Endodermal cell (in vitro differentiated cells): ENCODE measurements around the gene ATXN2. TPM values are rescaled to one million over a fixed set of nuclear protein-coding genes. Genes with fewer than 3 reads are reported as not detected.

Experiments
- DNase-seq: peaks from one replicate; pipeline ENCODE4 v3.0.0-alpha.2; 2017
- H3K27ac ChIP-seq: 2 replicates; pipeline ENCODE4 v1.5.1; 2013; ENCODE audit warnings: mild to moderate bottlenecking, low read depth, low read length, moderate library complexity
- H3K27me3 ChIP-seq: 2 replicates; pipeline ENCODE4 v1.6.1; 2013; ENCODE audit warnings: mild to moderate bottlenecking, low read length, moderate library complexity; ENCODE audit not compliant: insufficient read depth, control insufficient read depth, poor library complexity, severe bottlenecking
- H3K36me3 ChIP-seq: 2 replicates; pipeline ENCODE4 v1.7.0; 2013; ENCODE audit warnings: mild to moderate bottlenecking, low read length, moderate library complexity; ENCODE audit not compliant: control insufficient read depth, insufficient read depth
- H3K4me1 ChIP-seq: one replicate; pipeline ENCODE4 v1.7.0; 2013; ENCODE audit warnings: low read length; ENCODE audit not compliant: control insufficient read depth, insufficient read depth
- H3K4me3 ChIP-seq: 2 replicates; pipeline ENCODE4 v1.5.1; 2013; ENCODE audit warnings: mild to moderate bottlenecking, low read length, moderate library complexity
- H3K9ac ChIP-seq: 2 replicates; pipeline ENCODE4 v1.6.1; 2013; ENCODE audit warnings: mild to moderate bottlenecking, low read length, moderate library complexity; ENCODE audit not compliant: poor library complexity, severe bottlenecking; ENCODE audit errors: extremely low read depth
- H3K9me3 ChIP-seq: 2 replicates; pipeline ENCODE4 v1.6.1; 2013; ENCODE audit warnings: mild to moderate bottlenecking, low read length, moderate library complexity; ENCODE audit not compliant: control insufficient read depth
- H3K27ac Mint-ChIP-seq: 2 replicates; pipeline ENCODE4 v1.8.0; 2020; ENCODE audit warnings: mixed read lengths
- H3K27me3 Mint-ChIP-seq: 2 replicates; pipeline ENCODE4 v1.8.0; 2021; ENCODE audit warnings: mild to moderate bottlenecking, mixed read lengths; ENCODE audit not compliant: insufficient read depth
- H3K36me3 Mint-ChIP-seq: 2 replicates; pipeline ENCODE4 v1.8.0; 2020; ENCODE audit warnings: low read depth, mixed read lengths
- H3K4me1 Mint-ChIP-seq: 2 replicates; pipeline ENCODE4 v1.8.0; 2020; ENCODE audit warnings: mixed read lengths
- H3K4me3 Mint-ChIP-seq: 2 replicates; pipeline ENCODE4 v1.8.0; 2020; ENCODE audit warnings: mild to moderate bottlenecking, moderate library complexity, mixed read lengths
- H3K9me3 Mint-ChIP-seq: 2 replicates; pipeline ENCODE4 v1.8.0; 2020; ENCODE audit warnings: mild to moderate bottlenecking, mixed read lengths
- CTCF ChIP-seq: fragments of 200-600 bp; sonication (generic); conservative IDR thresholded peaks from 2 replicates; pipeline ENCODE4 v1.5.0; 2021; ENCODE audit warnings: antibody characterized with exemption, mild to moderate bottlenecking
- WGBS, 2 experiments: methylation state at CpG; one replicate each; pipeline versions ENCODE4 v1.1.5 to v1.1.7; 2013; ENCODE audit warnings: missing lambda C conversion rate in 2 of 2, mixed read lengths in 1 of 2; ENCODE audit not compliant: insufficient coverage in 1 of 2, insufficient read length in 1 of 2; 5-methylcytosine and 5-hydroxymethylcytosine counted together
- total RNA-seq, 2 donors: library from RNA; stranded (reverse); fragmentation: NEBNext Ultra II Directional in 1 of 2; extraction: Animal tissue kit (Norgen Biotek cat#: 25700) in 1 of 2; gene quantifications; 2 replicates in 1 of 2; 3 replicates in 1 of 2; pipeline ENCODE4 v1.2.1, GENCODE V29; 2021

Gene ATXN2
- total RNA-seq, 2 donors from 2014 or later: 85.7 to 87.3 TPM

- no peak for DNase-seq
- H3K36me3 Mint-ChIP-seq: peaks cover 2% of the 10 kb centered on the region
- Histone ChIP-seq H3K4me3 (no peak overlapping the region), H3K27ac (no peak overlapping the region), H3K9me3 (no peaks in the 10 kb centered on the region), H3K9ac (no peak overlapping the region), H3K36me3 (peaks cover 3% of the 10 kb centered on the region), H3K4me1 (no peaks in the 10 kb centered on the region), H3K27me3 (no peaks in the 10 kb centered on the region)
- H3K9me3 Mint-ChIP-seq: no peaks in the 10 kb centered on the region
- no peak overlapping the region for H3K4me3 Mint-ChIP-seq
- peaks cover 32% of the 10 kb centered on the region for H3K4me1 Mint-ChIP-seq
- 88 to 93% methylated on average over 10 to 17 of the region's 17 CpGs for WGBS, 2 experiments
- no peaks in the 10 kb centered on the region for H3K27me3 Mint-ChIP-seq
- peak overlapping the region; percentile 77 for H3K27ac Mint-ChIP-seq
- TF ChIP-seq CTCF: no peak
Observed at GRCh38 chr12:111430433-111431353, 168.4 kb downstream of the ATXN2 start.

GRCh38 chr12:111429828-111430432 lies 169.2 kb downstream of the ATXN2 start:
- Histone ChIP-seq H3K9me3 (no peaks in the 10 kb centered on the region), H3K4me3 (no peak overlapping the region), H3K9ac (no peak overlapping the region), H3K36me3 (peaks cover 3% of the 10 kb centered on the region), H3K27ac (no peak overlapping the region), H3K27me3 (no peaks in the 10 kb centered on the region), H3K4me1 (peaks cover 1% of the 10 kb centered on the region)
- DNase-seq: no peak
- no peaks in the 10 kb centered on the region for H3K9me3 Mint-ChIP-seq
- WGBS, 2 experiments: 89 to 94% methylated on average over 16 to 21 of the region's 21 CpGs
- H3K27ac Mint-ChIP-seq: peak overlapping the region; percentile 72
- no peak for TF ChIP-seq CTCF
- peaks cover 2% of the 10 kb centered on the region for H3K36me3 Mint-ChIP-seq
- H3K4me3 Mint-ChIP-seq: no peak overlapping the region
- peaks cover 33% of the 10 kb centered on the region for H3K4me1 Mint-ChIP-seq
- no peaks in the 10 kb centered on the region for H3K27me3 Mint-ChIP-seq

- H3K27ac Mint-ChIP-seq: no peak overlapping the region
Observed at GRCh38 chr12:111428728-111429175, 170.4 kb downstream of the ATXN2 start.

More at GRCh38 chr12:111428728-111429175, 170.4 kb downstream of the ATXN2 start:
- Histone ChIP-seq H3K36me3 (peaks cover 3% of the 10 kb centered on the region), H3K9me3 (no peaks in the 10 kb centered on the region), H3K27me3 (no peaks in the 10 kb centered on the region), H3K4me1 (peaks cover 7% of the 10 kb centered on the region), H3K9ac (no peak overlapping the region), H3K27ac (no peak overlapping the region), H3K4me3 (no peak overlapping the region)
- peaks cover 2% of the 10 kb centered on the region for H3K36me3 Mint-ChIP-seq
- TF ChIP-seq CTCF: no peak
- WGBS, 2 experiments: 90 to 93% methylated on average over 8 to 11 of the region's 21 CpGs
- no peaks in the 10 kb centered on the region for H3K27me3 Mint-ChIP-seq
- peaks cover 30% of the 10 kb centered on the region for H3K4me1 Mint-ChIP-seq
- H3K4me3 Mint-ChIP-seq: no peak overlapping the region
- DNase-seq: no peak
- H3K9me3 Mint-ChIP-seq: no peaks in the 10 kb centered on the region
